MG63 (cell line): Measurements from ENCODE around the gene MYT1. TPM values are rescaled to one million over a fixed set of nuclear protein-coding genes. Genes with fewer than 3 reads are reported as not detected.
A peak's percentile ranks its signal among the peaks of the same experiment; 100 is the strongest.

Source experiments
- DNase-seq: peaks from one replicate; pipeline ENCODE4 v3.0.0-alpha.2; 2020
- H3K27me3 ChIP-seq: fragments of 250-450 bp; sonication (Bioruptor Pico); 2 replicates; pipeline ENCODE4 v1.5.1; 2020; ENCODE audit warnings: mild to moderate bottlenecking, moderate library complexity
- H3K36me3 ChIP-seq: fragments of 250-450 bp; sonication (Bioruptor Pico); 2 replicates; pipeline ENCODE4 v1.5.1; 2020; ENCODE audit warnings: mild to moderate bottlenecking, moderate library complexity
- H3K4me3 ChIP-seq: fragments of 250-450 bp; sonication (Bioruptor Pico); 2 replicates; pipeline ENCODE4 v1.5.1; 2020; ENCODE audit warnings: mild to moderate bottlenecking, moderate library complexity
- H3K9me3 ChIP-seq: fragments of 250-450 bp; sonication (Bioruptor Pico); 2 replicates; pipeline ENCODE4 v1.5.1; 2020; ENCODE audit warnings: mild to moderate bottlenecking, moderate library complexity
- total RNA-seq: library from RNA; depleted of rRNA; stranded (reverse); fragments of >200 nt; shearing (Covaris generic); gene quantifications from 2 replicates; pipeline ENCODE4 v1.2.3, GENCODE V29; 2014; ENCODE audit warnings: low replicate concordance

MYT1 gene
- total RNA-seq, 1 experiment from 2014 or later: not detected

DNA sequence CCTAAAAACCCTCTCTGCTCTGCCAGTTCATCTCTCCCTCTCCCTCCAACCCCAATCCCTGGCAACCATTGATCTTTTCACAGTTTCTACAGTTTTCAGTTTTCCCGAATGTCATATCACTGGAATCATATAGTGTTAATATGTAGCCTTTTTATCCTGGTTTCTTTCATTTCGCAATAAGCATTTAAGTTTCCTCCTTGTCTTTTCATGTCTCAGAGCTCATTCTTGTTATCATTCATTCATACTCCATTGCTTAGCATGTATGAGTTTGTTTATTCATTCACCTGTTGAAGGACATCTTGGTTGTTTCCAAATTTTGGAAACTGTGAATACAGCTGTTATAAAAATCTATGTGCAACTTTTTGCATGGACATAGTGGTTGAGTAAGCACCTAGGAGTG lies 85.8 kb downstream of the MYT1 start:
- DNase-seq: no peak
- no peak overlapping the region for H3K4me3 ChIP-seq

DNA sequence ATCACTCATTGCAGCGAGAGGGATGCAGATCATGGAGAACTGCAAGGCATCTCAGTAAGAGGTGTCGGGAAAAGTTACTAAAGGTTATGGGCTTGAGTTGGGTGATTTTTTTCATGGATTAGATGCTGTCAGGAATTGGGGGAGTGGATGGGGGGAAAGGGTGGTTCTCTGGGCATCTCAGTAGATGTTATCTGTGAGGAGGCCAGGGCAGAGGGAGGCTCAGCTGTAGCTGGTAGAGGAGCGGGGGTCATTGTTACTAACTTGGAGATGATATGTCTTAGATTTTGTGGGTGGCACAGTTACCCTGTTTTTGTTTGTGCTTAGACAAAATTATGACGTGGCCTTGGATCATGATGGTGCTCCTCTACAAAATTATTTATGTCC lies 88.7 kb downstream of the MYT1 start:
- no peaks in the 10 kb centered on the region for H3K9me3 ChIP-seq
- no peaks in the 10 kb centered on the region for H3K36me3 ChIP-seq
- no peak for DNase-seq
- H3K4me3 ChIP-seq: no peak overlapping the region
- peaks cover 19% of the 10 kb centered on the region for H3K27me3 ChIP-seq

More for the DNA sequence above, 85.8 kb downstream of the MYT1 start:
- no peaks in the 10 kb centered on the region for H3K9me3 ChIP-seq
- H3K36me3 ChIP-seq: no peaks in the 10 kb centered on the region
- H3K27me3 ChIP-seq: peaks cover 21% of the 10 kb centered on the region

DNA sequence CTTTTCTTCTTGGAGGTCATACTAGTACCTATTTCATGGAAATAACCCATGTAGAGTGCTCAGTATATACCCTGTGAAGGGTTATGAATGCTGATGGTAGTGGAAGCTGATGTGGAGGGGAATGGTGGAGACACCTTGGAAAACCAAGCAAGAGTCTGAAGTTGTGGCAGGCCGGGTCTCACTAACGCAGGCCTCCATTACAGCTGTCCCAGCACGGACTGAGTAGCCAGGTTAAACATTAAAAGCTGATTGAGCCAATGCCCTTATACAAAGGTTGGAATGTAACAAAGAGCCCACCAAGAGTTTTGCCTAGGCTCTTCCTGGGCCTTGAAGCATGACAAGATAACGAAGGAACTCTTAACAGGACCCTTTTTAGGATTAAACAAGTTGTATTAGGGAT lies 89.2 kb downstream of the MYT1 start:
- Histone ChIP-seq H3K9me3 (no peaks in the 10 kb centered on the region), H3K36me3 (no peaks in the 10 kb centered on the region), H3K27me3 (peaks cover 19% of the 10 kb centered on the region), H3K4me3 (no peak overlapping the region)
- no peak for DNase-seq

DNA sequence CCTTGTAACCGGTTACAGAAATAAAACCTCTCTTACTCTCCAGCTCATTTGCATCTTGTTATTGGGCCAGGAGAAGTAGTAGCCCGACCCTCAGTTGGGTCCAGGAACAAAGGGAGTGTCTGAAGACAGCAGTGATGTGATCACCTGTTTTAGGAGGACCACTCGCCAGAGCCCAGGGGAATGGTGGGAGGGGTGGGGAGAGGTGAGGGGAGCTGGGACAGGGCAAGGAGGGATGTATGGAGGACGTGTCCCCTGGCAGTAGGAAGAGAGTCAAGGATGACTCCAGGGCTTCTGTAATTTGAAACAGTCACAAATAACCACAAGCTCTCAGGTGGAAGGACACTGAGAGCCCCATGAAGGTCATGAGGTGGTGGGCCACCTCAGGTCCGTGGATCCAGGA lies 89.9 kb downstream of the MYT1 start:
- no peaks in the 10 kb centered on the region for H3K9me3 ChIP-seq
- H3K36me3 ChIP-seq: no peaks in the 10 kb centered on the region
- peaks cover 18% of the 10 kb centered on the region for H3K27me3 ChIP-seq
- DNase-seq: no peak
- no peak overlapping the region for H3K4me3 ChIP-seq

DNA sequence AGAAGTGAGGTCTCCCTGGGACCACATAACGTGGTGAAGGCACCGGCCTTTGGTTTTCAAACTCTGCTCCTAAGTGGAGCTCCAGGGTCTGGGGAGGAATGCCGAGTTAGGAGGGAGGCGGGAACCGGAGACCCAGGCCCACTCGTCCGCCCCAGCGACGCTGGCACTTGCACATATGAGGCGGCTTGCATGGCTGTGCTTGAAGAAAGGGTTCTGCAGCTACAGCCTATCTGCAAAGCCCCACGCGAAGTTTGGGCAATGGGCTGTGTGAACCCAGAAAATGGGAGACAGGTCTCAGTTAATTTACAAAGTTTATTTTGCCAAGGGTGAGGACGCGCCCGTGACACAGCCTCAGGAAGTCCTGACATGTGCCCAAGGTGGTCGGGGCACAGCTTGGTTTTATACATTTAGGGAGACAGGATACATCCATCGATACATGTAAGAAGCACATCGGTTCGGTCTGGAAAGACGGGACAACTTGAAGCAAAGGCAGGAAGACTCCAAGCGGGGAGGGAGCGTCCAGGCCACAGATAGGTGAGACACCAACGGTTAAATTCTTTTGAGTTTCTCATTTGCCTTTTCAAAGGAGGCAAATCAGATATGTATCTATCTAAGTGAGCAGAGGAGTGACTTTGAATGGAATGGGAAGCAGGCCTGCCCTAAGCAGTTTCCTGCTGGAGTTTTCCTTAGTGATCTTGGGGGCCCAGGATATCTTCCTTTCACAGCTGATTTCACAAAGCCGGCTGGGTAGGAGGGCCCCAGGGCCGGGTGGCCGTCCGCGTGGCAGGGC lies 90.5 kb downstream of the MYT1 start:
- Histone ChIP-seq H3K36me3 (no peaks in the 10 kb centered on the region), H3K4me3 (peak overlapping the region; percentile 97), H3K27me3 (peaks cover 16% of the 10 kb centered on the region), H3K9me3 (no peaks in the 10 kb centered on the region)
- DNase-seq: no peak

DNA sequence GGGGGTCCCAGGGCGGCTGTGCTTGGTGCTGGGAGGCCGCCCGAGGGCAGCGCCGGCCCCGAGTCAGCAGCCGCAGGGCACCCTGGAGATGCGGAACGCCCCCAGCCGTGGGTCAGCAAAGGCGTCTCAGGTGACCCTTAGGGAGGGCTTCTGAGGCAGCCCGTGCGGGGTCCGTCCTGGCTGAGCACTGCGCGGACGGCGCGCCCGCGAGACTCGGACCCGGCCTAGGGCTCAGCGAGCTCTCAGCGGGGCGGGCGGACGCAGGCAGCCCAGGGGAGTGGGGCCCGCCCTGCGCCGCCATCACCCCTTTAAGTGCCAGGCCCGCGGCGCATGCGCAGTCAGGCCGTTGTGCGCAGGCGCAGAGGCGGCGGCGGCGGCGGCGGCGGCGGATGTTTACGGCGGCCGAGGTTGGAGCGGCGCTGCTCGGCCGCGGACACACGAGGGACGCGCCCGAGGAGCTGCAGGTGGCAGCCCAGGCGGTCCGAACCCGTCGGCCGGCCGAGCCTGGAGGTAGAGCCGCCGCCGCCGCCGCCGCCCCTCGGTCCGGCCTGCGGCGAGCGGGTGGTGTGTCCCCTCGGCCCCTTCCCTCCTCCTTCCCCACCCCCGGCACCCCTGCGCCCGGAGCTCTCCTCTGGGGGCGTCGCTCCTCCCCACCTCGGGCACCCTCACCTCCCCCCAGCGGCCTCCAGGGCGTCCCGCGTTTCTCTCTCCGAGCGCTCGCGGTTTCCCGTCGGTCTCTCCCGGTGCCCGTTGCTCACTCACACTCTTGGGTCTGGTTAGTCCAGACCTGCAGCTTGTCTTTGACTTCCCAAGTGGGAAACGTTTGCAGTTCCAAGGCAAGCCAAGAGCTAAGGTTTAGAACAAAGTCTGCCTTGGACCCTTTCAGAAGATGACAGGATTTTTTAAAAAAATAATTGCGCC lies 91.4 kb downstream of the MYT1 start, which contains the start of gene PCMTD2:
PCMTD2 (plus strand) TSS at position 388 of the 921 bp plus-strand sequence. CDS start 4,218 bp downstream, outside the sequence.
- Histone ChIP-seq H3K27me3 (peaks cover 7% of the 10 kb centered on the region), H3K9me3 (no peaks in the 10 kb centered on the region), H3K36me3 (no peaks in the 10 kb centered on the region), H3K4me3 (peak within 1 kb of the TSS; percentile 97)
- DNase-seq: peak; percentile 84

DNA sequence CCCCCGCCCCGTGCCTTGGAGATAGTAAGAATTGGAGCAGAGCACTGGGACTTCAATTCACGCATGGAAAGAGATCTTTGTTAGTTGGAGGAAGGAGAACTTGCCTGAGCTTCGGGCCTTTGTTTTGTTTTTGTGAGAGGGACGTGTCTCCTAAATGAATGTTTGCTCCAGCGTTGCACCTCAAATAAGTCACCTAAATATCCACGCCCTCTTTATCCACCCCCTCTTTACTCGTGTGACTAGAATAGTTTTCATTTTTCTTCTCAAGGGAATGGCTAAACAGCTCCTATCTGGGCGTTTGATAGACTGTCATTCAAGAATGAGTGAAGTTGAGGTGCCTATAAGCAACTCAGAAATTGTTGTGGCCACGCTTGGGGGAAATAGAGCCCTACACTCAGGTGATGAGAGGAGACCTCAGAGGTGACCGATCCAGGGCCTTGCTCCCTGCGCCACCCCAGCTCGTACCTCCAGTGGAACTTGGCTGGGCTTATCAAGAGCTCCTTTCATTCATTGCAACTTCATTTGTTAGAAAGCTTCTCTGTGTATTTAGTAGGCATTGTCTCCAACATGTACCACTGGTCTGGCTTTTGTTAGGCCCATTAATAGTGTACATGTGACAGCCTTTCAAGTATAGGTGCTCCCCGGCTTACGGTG lies 92.2 kb downstream of the MYT1 start:
- H3K27me3 ChIP-seq: no peaks in the 10 kb centered on the region; the same call in 1 of the 2 replicates
- H3K36me3 ChIP-seq: no peaks in the 10 kb centered on the region; the same call in 1 of the 2 replicates
- DNase-seq: no peak
- no peaks in the 10 kb centered on the region for H3K9me3 ChIP-seq
- H3K4me3 ChIP-seq: peak overlapping the region; percentile 97

DNA sequence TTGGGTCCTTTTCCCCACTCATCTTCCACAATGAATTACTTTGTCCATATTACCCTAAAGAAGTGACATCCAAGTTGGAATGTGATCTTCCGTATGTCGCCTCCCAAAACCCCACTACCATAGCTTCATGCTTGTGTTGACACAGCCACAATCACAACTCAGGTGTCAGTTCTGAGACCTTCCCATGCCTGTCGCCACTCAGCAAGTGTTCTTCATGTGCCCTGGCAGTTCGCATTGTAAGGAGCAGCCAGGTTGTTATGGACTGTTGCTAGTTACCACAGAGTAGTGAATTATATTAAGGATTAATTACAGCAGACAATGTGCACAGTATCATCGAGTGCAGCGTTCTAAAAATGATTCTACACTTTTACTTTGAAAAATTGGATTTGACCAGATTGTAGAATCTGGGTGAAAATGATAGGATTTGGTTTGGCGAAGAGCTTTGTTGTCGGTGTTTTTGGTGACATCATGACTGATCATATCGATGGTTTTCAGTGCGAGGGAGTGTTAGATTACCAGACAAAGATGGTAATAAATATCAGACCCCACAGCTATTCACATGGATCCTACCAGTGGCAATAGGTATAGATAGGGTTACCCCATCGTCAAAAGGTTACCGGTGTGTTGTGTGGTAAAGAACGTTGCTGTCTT lies 93.0 kb downstream of the MYT1 start:
- Histone ChIP-seq H3K9me3 (no peaks in the 10 kb centered on the region), H3K27me3 (no peaks in the 10 kb centered on the region), H3K4me3 (no peak overlapping the region), H3K36me3 (peaks cover 2% of the 10 kb centered on the region; the same call in 1 of the 2 replicates)
- DNase-seq: no peak

DNA sequence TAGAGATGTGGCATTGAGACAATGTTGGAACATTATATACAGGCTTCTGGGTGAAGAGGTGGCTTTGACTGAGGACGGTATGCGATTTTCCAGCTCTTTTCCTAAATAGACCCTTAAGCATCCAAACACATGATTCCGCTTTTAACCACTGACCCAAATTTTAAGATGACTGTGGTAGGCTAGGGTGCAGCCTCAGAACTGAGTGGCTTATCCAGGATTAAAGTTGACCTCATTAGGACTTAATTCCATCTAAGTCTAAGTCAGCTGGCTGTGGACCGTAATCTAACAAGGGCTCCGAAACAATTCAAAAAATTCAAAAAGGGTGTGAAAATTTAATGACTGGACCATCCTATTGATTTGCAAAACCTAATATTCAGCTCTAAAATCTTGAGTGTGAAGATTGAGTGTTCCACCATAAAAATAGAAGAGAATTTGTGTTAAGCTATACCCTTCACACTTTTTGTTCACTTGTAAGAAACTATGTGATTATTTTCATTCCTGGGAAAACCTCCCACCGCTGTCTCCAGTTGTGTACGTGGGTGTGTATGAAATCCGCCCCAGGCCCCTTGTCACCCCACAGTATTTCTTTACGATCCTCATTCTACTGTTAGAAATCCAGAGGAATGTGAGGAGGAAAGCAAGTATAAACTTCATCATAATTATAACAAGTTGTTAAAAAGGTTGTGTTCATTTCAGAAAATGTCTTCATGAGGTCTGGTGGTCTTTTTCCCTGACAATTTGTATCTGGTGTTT lies 94.0 kb downstream of the MYT1 start:
- no peak overlapping the region for H3K4me3 ChIP-seq
- H3K36me3 ChIP-seq: peaks cover 2% of the 10 kb centered on the region; the same call in 1 of the 2 replicates
- DNase-seq: no peak
- H3K9me3 ChIP-seq: no peaks in the 10 kb centered on the region
- H3K27me3 ChIP-seq: no peaks in the 10 kb centered on the region

DNA sequence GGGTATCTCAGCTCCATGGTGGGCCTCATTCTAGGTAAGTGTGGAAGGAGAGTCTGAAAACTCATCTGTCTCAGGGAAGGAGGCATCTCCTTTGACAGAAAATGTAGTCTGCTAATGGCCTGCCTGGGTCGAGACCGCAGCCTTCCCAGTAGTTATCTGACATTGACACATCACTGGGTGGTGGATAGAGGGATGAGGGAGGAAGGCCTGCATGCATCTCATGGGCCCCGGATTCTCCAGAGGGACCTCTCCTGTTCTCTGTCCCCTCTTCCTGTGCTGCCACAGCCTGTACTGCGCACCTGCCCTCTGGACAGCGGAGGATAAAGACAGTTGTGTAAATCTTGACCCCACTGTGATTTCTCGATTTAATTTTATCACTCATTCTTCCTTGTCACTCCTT lies 96.0 kb downstream of the MYT1 start:
- no peak overlapping the region for H3K4me3 ChIP-seq
- H3K27me3 ChIP-seq: no peaks in the 10 kb centered on the region
- no peak for DNase-seq
- H3K9me3 ChIP-seq: no peaks in the 10 kb centered on the region
- H3K36me3 ChIP-seq: peaks cover 7% of the 10 kb centered on the region

DNA sequence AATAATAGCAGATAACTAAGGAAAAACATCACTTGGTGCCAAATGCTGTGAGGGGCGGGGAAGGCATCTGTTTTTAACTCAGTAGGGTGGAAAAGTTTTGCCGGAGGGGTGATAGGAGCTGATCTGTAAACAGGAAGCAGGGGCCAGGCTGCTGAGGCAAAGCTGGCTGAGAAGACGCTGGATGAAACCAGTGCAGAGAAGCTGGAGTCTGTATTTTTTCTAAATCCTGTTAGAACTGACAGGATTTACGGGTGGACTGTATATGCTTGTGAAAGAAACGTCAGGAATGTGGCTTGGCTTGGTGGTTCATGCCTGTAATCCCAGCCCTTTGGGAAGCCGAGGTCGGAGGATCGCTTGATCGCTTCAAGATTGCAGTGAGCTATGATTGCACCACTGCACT lies 96.9 kb downstream of the MYT1 start:
- Histone ChIP-seq H3K27me3 (no peaks in the 10 kb centered on the region), H3K4me3 (no peak overlapping the region), H3K9me3 (no peaks in the 10 kb centered on the region), H3K36me3 (peaks cover 11% of the 10 kb centered on the region)
- DNase-seq: no peak

DNA sequence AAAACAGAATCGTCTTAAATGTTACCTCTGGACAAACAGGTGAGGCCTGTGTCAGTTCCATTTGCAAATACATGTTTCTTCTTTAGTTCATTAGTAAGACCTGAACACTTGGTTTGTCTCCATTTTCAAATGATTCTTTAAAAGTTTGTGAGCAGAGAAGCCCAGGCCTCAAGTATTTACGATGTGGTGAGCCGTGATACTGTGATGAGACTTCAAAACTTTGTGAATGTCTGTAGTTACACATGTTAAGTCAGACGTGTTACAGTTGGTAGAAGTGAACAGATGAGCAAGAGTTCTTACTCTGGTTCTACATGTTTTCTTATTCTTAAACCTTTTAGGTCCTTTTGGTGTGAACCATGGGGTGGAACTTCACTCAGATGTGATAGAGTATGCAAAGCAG lies 99.8 kb downstream of the MYT1 start:
- H3K27me3 ChIP-seq: no peaks in the 10 kb centered on the region
- no peaks in the 10 kb centered on the region for H3K9me3 ChIP-seq
- peaks cover 18% of the 10 kb centered on the region for H3K36me3 ChIP-seq
- no peak for DNase-seq
- H3K4me3 ChIP-seq: no peak overlapping the region

DNA sequence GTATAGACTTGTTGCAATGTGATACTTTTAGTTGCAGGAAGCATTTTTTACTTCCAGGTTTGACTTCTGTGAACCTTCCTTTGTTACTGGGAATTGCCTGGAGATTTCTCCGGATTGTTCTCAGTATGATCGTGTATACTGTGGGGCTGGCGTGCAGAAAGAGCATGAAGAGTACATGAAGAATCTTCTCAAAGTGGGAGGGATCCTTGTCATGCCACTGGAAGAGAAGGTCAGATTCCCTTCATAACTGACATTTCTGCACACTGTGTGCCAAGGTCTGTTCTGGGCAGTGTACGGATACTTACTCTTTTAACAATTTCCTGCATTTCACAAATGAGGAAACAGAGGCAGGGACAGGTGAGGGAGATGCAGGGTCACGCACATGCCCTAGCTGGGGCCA lies 100.9 kb downstream of the MYT1 start:
- Histone ChIP-seq H3K4me3 (no peak overlapping the region), H3K9me3 (no peaks in the 10 kb centered on the region), H3K27me3 (no peaks in the 10 kb centered on the region), H3K36me3 (peaks cover 18% of the 10 kb centered on the region)
- DNase-seq: no peak

DNA sequence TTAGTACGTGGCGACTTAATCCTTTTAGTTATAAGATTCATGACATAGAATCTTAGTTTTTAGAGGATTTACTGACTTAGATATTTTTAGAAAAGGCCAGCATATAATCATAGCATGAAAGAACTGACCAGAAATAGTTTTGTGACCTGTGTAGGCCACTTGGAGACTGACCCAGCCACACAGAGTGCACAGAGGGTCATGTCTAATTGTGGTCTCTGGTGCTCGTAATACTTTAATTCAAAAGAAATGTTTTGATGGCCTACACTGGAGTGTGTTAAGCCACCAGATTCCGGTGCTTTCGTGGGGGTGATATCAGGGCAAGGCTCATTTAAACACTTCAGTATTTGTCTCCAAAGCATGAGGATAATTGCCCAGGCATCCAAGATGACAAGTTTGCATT lies 102.7 kb downstream of the MYT1 start:
- DNase-seq: no peak

DNA sequence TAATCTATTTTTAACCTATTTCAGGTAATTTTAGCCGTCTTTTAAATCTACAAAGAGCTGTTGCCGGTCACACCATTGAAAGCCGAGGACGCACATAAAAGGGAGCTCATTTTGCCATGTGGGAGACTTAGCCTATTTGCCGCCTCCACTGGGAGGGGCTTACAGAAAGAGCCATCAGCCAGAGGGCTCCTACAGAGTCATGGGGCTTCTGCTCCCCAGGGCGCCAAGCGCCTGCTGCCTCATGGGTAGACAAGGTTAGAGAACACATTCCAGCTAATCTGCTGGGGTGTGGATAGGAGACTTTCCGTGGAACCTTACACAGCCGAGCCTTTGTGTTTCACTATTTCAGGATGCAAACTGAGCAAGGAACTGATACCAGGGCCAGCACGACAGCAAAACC lies 103.9 kb downstream of the MYT1 start:
- peaks cover 16% of the 10 kb centered on the region for H3K36me3 ChIP-seq
- H3K9me3 ChIP-seq: no peaks in the 10 kb centered on the region
- H3K4me3 ChIP-seq: no peak overlapping the region
- DNase-seq: no peak
- no peaks in the 10 kb centered on the region for H3K27me3 ChIP-seq

More for the DNA sequence above, 102.7 kb downstream of the MYT1 start:
- Histone ChIP-seq H3K36me3 (peaks cover 16% of the 10 kb centered on the region), H3K27me3 (no peaks in the 10 kb centered on the region), H3K4me3 (no peak overlapping the region), H3K9me3 (no peaks in the 10 kb centered on the region)
